Tibial artery (tissue), 4 donors: ENCODE results near the gene S100A2.

Experiments used
- DNase-seq, 2 donors: peaks; one replicate each; pipeline ENCODE4 v3.0.0-alpha.2; 2019
- H3K27ac ChIP-seq, 2 donors: fragments of 200-600 bp; sonication (generic) in 1 of 2; 1 replicate in 1 of 2; 2 replicates in 1 of 2; pipeline ENCODE4 v1.5.1; 2018 to 2019; ENCODE audit warnings: mild to moderate bottlenecking in 1 of 2
- H3K27me3 ChIP-seq, 2 donors: fragments of 200-600 bp; sonication (generic) in 1 of 2; one replicate each; pipeline versions ENCODE4 v1.5.1 to v1.6.0; 2016 to 2019
- H3K36me3 ChIP-seq, 3 donors: fragments of 200-600 bp; sonication (generic) in 2 of 3; one replicate each; pipeline ENCODE4 v1.5.1; 2016 to 2019; ENCODE audit warnings: mild to moderate bottlenecking in 2 of 3
- H3K4me1 ChIP-seq, 4 donors: fragments of 200-600 bp; sonication (generic) in 2 of 4; 1 replicate in 3 of 4; 2 replicates in 1 of 4; pipeline ENCODE4 v1.5.1; 2016 to 2019
- H3K4me3 ChIP-seq, 2 donors: fragments of 200-600 bp; sonication (generic) in 1 of 2; 1 replicate in 1 of 2; 2 replicates in 1 of 2; pipeline ENCODE4 v1.5.1; 2018 to 2019; ENCODE audit warnings: mild to moderate bottlenecking in 2 of 2
- H3K9me3 ChIP-seq, 3 donors: fragments of 200-600 bp; sonication (generic) in 1 of 3; one replicate each; pipeline ENCODE4 v1.5.1; 2016 to 2019
- intact Hi-C: fragments of 100-400 bp; cut with DNase I; formaldehyde crosslinking; loops from one replicate; pipeline ENCODE4 v1.15.0; 2023; ENCODE audit warnings: low total_unique reads
- TF ChIP-seq, protein P1 (sequence below), 2 experiments: fragments of 200-600 bp in 1 of 2; fragments of 450-650 bp in 1 of 2; IDR thresholded peaks; one replicate each; pipeline ENCODE4 v1.5.1; 2017 to 2019; ENCODE audit warnings: antibody characterized with exemption in 2 of 2, mild to moderate bottlenecking in 1 of 2, moderate library complexity in 1 of 2

Gene S100A2

DNA sequence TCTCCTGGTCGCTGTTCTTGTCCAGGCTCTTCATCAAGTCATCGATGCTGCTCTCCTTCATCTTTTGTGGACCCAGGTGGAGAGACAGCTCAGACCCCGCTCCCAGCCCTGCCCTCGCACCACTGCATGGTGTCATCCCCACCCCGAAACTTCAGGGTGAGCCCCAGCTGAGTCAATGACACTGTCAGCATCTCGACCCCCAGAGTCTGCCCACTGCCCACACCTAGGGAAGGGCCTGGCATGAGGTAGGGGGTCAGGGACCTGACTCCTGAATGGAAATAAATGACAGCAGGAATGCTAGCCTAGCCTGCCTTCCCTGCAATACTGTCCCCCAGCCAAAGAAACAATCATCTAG, 28.3 kb downstream of the S100A2 start:
- H3K4me3 ChIP-seq, result no peak overlapping the region
- H3K27ac ChIP-seq, result peak overlapping the region; percentile 93 to 99
- DNase-seq, result peak in 1 of 2 donors; percentile 60
- peaks cover 0 to 46% (median 36%) of the 10 kb centered on the region in 4 donors for H3K4me1 ChIP-seq
- intact Hi-C loops, result no loop called here
- TF ChIP-seq, protein P1, sequence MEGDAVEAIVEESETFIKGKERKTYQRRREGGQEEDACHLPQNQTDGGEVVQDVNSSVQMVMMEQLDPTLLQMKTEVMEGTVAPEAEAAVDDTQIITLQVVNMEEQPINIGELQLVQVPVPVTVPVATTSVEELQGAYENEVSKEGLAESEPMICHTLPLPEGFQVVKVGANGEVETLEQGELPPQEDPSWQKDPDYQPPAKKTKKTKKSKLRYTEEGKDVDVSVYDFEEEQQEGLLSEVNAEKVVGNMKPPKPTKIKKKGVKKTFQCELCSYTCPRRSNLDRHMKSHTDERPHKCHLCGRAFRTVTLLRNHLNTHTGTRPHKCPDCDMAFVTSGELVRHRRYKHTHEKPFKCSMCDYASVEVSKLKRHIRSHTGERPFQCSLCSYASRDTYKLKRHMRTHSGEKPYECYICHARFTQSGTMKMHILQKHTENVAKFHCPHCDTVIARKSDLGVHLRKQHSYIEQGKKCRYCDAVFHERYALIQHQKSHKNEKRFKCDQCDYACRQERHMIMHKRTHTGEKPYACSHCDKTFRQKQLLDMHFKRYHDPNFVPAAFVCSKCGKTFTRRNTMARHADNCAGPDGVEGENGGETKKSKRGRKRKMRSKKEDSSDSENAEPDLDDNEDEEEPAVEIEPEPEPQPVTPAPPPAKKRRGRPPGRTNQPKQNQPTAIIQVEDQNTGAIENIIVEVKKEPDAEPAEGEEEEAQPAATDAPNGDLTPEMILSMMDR (IDR thresholded peaks at IDR 0.05), result no peak
- H3K27me3 ChIP-seq, result no peaks in the 10 kb centered on the region
- H3K9me3 ChIP-seq, result no peaks in the 10 kb centered on the region
- H3K36me3 ChIP-seq, result peaks cover 0 to 9% (median 9%) of the 10 kb centered on the region in 3 donors

DNA sequence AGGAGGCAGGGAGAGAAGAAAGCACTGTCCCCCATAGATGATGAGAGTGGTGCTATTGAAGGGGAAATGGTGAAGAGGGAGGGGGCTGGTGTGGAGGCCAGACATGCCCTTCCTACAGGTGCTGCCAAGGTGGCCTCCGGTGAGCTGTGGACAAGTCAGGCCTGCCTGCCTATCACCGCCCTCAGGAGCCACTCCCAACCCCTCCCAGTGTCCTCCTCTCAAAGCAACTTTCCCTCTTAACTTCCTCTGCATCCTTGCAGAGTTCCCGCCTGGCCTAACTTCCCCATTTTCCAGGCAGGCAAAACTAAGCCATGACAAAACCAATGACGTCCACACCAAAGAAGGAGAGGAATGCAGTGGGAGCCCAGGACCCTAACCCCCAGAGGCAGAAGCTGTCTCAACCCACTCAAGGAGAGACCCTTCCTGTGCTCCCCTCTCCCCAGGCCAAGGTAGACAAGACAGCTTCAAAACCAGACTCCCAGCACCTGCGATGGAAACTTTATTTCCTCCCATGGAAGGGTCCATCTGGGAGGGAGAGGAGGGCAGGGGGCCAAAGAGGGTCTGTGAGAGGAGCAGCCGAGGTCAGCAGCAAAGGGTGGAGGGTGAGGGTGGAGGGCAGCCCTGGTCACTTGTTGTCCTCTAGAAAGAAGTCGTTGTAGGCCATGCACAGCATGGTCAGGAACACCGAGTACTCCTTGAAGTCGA, 28.8 kb downstream of the S100A2 start:
- intact Hi-C loops, result no loop called here
- H3K27me3 ChIP-seq, result no peaks in the 10 kb centered on the region
- peak; percentile 43 to 74 for DNase-seq
- no peaks in the 10 kb centered on the region for H3K9me3 ChIP-seq
- TF ChIP-seq, protein P1 (IDR thresholded peaks at IDR 0.05), result no peak
- peaks cover 0 to 9% (median 9%) of the 10 kb centered on the region in 3 donors for H3K36me3 ChIP-seq
- H3K4me1 ChIP-seq, result peaks cover 0 to 46% (median 35%) of the 10 kb centered on the region in 4 donors
- peak overlapping the region; percentile 93 to 99 for H3K27ac ChIP-seq
- H3K4me3 ChIP-seq, result peak overlapping the region; percentile 72 to 94

DNA sequence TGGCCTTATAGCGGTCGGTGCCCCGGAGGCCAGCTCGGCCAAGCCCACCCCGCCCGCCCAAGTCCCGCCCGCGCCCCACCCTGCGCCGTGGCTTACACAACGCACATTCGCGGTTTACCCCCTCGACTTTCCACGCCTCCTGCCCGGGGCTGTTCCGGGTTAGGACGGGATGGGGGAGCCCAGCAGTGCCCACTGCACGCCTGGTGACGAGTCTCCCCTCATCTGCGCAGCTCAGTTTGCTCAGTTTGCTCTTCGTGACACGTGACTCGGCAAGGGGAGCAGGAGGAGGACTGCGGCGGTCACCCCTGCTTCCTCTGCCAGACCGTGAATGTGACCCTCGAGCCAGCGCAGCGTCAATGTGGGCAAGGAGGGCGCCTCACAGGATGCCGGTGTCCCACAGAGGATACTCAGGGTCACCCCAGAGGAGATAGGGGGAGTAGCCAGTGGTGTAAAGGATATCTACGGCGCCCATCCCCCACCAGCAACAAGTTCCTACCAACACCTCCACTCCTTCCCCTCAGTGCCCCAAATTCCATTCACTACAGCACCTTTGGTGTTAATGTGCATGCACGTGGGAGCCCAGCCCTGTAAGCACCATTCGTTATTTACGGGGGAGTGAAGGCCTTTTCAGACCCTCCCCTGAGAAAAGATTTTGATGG, 29.5 kb downstream of the S100A2 start:
- H3K36me3 ChIP-seq, result peaks cover 0 to 9% (median 9%) of the 10 kb centered on the region in 3 donors
- H3K4me3 ChIP-seq, result peak overlapping the region; percentile 72 to 94
- no peaks in the 10 kb centered on the region for H3K9me3 ChIP-seq
- peak; percentile 92 to 96 for DNase-seq
- H3K27me3 ChIP-seq, result no peaks in the 10 kb centered on the region
- H3K4me1 ChIP-seq, result peaks cover 0 to 51% (median 37%) of the 10 kb centered on the region in 4 donors
- TF ChIP-seq, protein P1 (IDR thresholded peaks at IDR 0.05), result no peak
- H3K27ac ChIP-seq, result peak overlapping the region; percentile 93 to 99
- intact Hi-C loops, result no loop called here

DNA sequence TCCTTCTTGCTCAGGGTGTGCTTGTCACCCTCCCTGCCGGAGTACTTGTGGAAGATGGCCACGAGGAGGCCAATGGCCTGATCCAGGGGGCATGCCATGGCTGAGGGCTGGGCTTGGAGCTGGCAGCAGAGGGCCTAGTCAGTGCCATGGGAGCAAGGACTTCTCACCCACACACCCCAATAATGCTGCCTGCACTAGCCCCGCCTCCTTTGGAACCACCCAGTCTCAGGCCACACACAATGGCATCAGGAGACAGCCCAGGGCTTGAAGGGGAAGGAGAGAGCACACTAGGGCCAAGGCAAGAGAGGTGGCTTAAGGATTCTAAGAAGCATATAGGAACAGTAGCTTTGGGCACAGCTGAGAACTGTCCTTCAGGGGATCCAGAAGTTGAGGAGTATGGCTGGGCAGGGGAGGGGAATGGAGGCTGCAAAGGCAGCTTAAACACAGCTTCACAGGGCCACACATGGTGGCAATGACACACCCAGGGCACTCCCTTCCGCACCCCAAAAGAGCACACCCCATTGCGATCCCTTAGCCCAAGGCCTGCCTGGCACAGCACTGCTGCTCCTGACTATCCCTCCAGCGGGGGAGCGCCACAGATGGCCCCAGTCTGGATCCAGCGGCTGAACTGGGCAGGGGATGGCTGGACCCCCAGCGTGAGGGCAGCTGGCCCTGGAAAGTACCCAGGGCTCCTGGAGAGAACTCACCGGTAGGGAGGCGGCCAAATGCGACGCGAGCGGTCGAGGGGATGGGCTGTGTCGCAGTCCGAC, 30.2 kb downstream of the S100A2 start, which contains the start of gene S100A6:
TSS of gene S100A6 (minus strand) at position 750 of the 770 bp plus-strand sequence. CDS start at position 98, 652 bp downstream.
- Histone ChIP-seq H3K36me3 (peaks cover 0 to 9% (median 9%) of the 10 kb centered on the region in 3 donors), H3K4me3 (peak within 1 kb of the TSS; percentile 72 to 94), H3K4me1 (peaks cover 0 to 54% (median 34%) of the 10 kb centered on the region in 4 donors), H3K27ac (peak within 1 kb of the TSS; percentile 93 to 99), H3K27me3 (no peaks in the 10 kb centered on the region), H3K9me3 (no peaks in the 10 kb centered on the region)
- intact Hi-C loops, result no loop called here
- TF ChIP-seq, protein P1 (IDR thresholded peaks at IDR 0.05), result peak; percentile 13 to 39
- peak; percentile 88 to 94 for DNase-seq

DNA sequence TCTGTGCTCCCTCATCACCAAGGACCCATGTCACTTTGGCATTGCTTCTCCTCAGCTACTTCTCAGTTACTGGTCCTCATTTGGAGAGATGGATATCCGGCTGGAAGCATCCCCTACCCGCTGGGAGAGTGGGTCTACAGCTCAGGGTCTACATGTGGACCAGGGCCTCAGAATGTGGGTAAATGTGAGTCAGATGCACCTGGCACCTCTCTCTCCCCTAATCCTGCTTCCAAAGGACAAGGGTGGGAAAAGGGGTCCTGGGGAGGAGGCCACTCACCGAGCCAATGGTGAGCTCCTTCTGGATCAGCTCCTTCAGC, 30.8 kb downstream of the S100A2 start:
- Histone ChIP-seq H3K9me3 (no peaks in the 10 kb centered on the region), H3K36me3 (peaks cover 0 to 9% (median 9%) of the 10 kb centered on the region in 3 donors), H3K4me3 (peak overlapping the region; percentile 72 to 94), H3K27me3 (no peaks in the 10 kb centered on the region), H3K27ac (peak overlapping the region; percentile 93 to 99), H3K4me1 (peaks cover 0 to 54% (median 34%) of the 10 kb centered on the region in 4 donors)
- DNase-seq, result no peak
- intact Hi-C loops, result no loop called here
- TF ChIP-seq, protein P1 (IDR thresholded peaks at IDR 0.05), result no peak
